ENCODE data around the gene AQP12B. TPM values are rescaled to one million over a fixed set of nuclear protein-coding genes. Genes with fewer than 3 reads are reported as not detected.

Gene AQP12B
- total and polyA plus RNA-seq, 10 of the 15 experiments (the other 5 are each of a cell fraction or from before 2014, with no cell fraction given) = not detected

DNA sequence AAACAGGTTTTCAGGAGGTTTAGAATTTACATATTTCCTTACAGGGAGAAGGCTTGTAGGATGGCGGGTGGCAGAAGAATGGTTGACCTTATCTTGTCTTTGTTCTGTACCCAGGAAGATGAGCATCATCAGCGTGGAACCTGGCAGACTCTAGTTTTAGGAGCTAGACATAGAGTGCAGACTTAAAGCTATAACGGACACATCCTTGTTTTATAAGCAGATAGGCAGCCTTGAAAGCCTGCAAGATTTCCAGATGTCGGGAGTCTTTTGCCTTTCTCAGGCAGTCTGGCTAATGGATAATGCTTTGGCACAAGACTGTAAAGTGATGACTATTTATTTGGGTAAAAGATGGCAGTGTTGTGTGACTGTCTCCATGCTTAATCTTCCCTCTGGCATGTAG is 11.7 kb downstream of the AQP12B start:
- no peak for FAIRE-seq
- RAD21 ChIA-PET (ENCODE audit: unreplicated experiment) = interaction anchor here (1.2 kb wide), 1 partner anchor 157 kb away, joined by 3 read pairs; no protein-coding TSS in a partner anchor

More for the DNA sequence above, 11.7 kb downstream of the AQP12B start:
- Histone ChIP-seq H3K9me3 (replicated peaks; ENCODE audit: control insufficient read depth, insufficient read depth, low read length) (no peaks in the 10 kb centered on the region; the same call in 2 of the 3 replicates), H3K36me3 (ENCODE audit: control insufficient read depth in 2 of 2, insufficient read depth in 2 of 2, low read length in 1 of 2) (no peaks in the 10 kb centered on the region), H3K4me1 (ENCODE audit: control insufficient read depth, insufficient read depth, low read length) (no peaks in the 10 kb centered on the region), H2AFZ (ENCODE audit: control insufficient read depth, low read depth, low read length) (no peak overlapping the region), H3K9ac (ENCODE audit: control insufficient read depth, insufficient read depth, low read length) (no peak overlapping the region), H3K4me2 (ENCODE audit: control insufficient read depth, insufficient read depth) (no peak overlapping the region), H3K27ac (ENCODE audit: control insufficient read depth, insufficient read depth) (no peak overlapping the region), H3K27me3 (replicated peaks in 1 of 2; ENCODE audit: control insufficient read depth in 2 of 2, insufficient read depth in 2 of 2, low read length in 1 of 2) (no peaks in the 10 kb centered on the region; a peak in 2 of 4 replicates), H4K20me1 (ENCODE audit: control insufficient read depth, insufficient read depth) (no peaks in the 10 kb centered on the region), H3K4me3 (no peak overlapping the region), H3K79me2 (ENCODE audit: control insufficient read depth, insufficient read depth, low read length) (no peaks in the 10 kb centered on the region)
- ChIA-PET CTCF (interaction anchor here (0.8 kb wide), 1 partner anchor 157 kb away, joined by 4 read pairs; no protein-coding TSS in a partner anchor), SMC1A (ENCODE audit: uncharacterized antibody, unreplicated experiment) (no interaction called here), POLR2A (no interaction called here)
- ATAC-seq (no peak), DNase-seq (ENCODE audit: low read depth, low spot score) (no peak)
- in situ Hi-C loops (cut with MboI) (no loop called here), intact Hi-C loops (cut with micrococcal nuclease; ENCODE audit: unreplicated experiment) (no loop called here)
- TF ChIP-seq POLR2A (IDR thresholded peaks at IDR 0.05; ENCODE audit: low read depth, low read length) = no peak
- no peak for TF ChIP-seq KLF5 (IDR thresholded peaks at IDR 0.05; ENCODE audit: partially characterized antibody)
- no peak for TF ChIP-seq LARP7 (IDR thresholded peaks at IDR 0.05)
- TF ChIP-seq NR2C2 (IDR thresholded peaks at IDR 0.05; ENCODE audit: borderline replicate concordance, control insufficient read depth, insufficient read length, low read depth) = no peak
- TF ChIP-seq NBN (IDR thresholded peaks at IDR 0.05) = no peak
- no peak for TF ChIP-seq BMI1 (IDR thresholded peaks at IDR 0.05; ENCODE audit: borderline replicate concordance)
- TF ChIP-seq PAX5 (IDR thresholded peaks at IDR 0.05; ENCODE audit: borderline replicate concordance, low read depth, low read length) = no peak
- no peak for TF ChIP-seq SKIL (IDR thresholded peaks at IDR 0.05; ENCODE audit: low read depth, poor library complexity, severe bottlenecking)
- TF ChIP-seq, protein P1, sequence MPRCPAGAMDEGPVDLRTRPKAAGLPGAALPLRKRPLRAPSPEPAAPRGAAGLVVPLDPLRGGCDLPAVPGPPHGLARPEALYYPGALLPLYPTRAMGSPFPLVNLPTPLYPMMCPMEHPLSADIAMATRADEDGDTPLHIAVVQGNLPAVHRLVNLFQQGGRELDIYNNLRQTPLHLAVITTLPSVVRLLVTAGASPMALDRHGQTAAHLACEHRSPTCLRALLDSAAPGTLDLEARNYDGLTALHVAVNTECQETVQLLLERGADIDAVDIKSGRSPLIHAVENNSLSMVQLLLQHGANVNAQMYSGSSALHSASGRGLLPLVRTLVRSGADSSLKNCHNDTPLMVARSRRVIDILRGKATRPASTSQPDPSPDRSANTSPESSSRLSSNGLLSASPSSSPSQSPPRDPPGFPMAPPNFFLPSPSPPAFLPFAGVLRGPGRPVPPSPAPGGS (IDR thresholded peaks at IDR 0.05; ENCODE audit: borderline replicate concordance, insufficient read depth, low read depth, low read length, poor library complexity, severe bottlenecking) = no peak
- TF ChIP-seq E2F4 (IDR thresholded peaks at IDR 0.05; ENCODE audit: low read depth, low read length) = no peak
- TF ChIP-seq JUNB (IDR thresholded peaks at IDR 0.05) = no peak
- TF ChIP-seq CREM (IDR thresholded peaks at IDR 0.05; ENCODE audit: low read depth) = no peak
- no peak for TF ChIP-seq BCLAF1 (IDR thresholded peaks at IDR 0.05)
- TF ChIP-seq YBX1 (IDR thresholded peaks at IDR 0.05) = no peak
- TF ChIP-seq TBL1XR1 (IDR thresholded peaks at IDR 0.05; ENCODE audit: low read depth, low read length) = no peak
- no peak for TF ChIP-seq KAT2A (conservative IDR thresholded peaks at IDR 0.05; ENCODE audit: control insufficient read depth, low read depth, low read length)
- TF ChIP-seq SIX5 (IDR thresholded peaks at IDR 0.05; ENCODE audit: low read depth, low read length, severe bottlenecking) = no peak
- WGBS (ENCODE audit: insufficient coverage, insufficient replicate concordance, low lambda C conversion rate, missing lambda C conversion rate) = 17% methylated on average over 4 of the region's 4 CpGs
- BruUV-seq (replicated peaks) = no TSS peak
